ENCODE results near the gene HSPE1.

- TF ChIP-seq CTCF (IDR thresholded peaks at IDR 0.05) = no peak
- TF ChIP-seq POLR2AphosphoS5 (IDR thresholded peaks at IDR 0.05; ENCODE audit: low read depth, low read length) = no peak
- TF ChIP-seq REST (IDR thresholded peaks at IDR 0.05; ENCODE audit: insufficient read depth in 1 of 2, low read depth in 2 of 2, low read length in 1 of 2) = no peak
- TF ChIP-seq SIN3A (IDR thresholded peaks at IDR 0.05; ENCODE audit: borderline replicate concordance, insufficient read depth, low read depth, low read length) = no peak
These were observed 4.3 kb downstream of the HSPE1 start for GRCh38 chr2:197504512-197504911.
